Liver (tissue), 9 donors: Measurements from ENCODE around the gene SYNPO2. TPM values are rescaled to one million over a fixed set of nuclear protein-coding genes. Genes with fewer than 3 reads are reported as not detected.
A peak's percentile ranks its signal among the peaks of the same experiment; 100 is the strongest.

Source experiments
- DNase-seq: peaks from one replicate; pipeline ENCODE4 v3.0.0-alpha.2; 2017; ENCODE audit warnings: low spot score
- H3K27ac ChIP-seq, 2 donors: one replicate each; pipeline ENCODE4 v1.7.0; 2013; ENCODE audit warnings: inconsistent platforms in 2 of 2, low read length in 2 of 2, control low read depth in 1 of 2, low read depth in 1 of 2, mild to moderate bottlenecking in 1 of 2
- H3K27me3 ChIP-seq, 4 donors: one replicate each; pipeline versions ENCODE4 v1.6.1 to v1.7.0; 2013; ENCODE audit warnings: low read length in 3 of 4, inconsistent platforms in 1 of 4, mild to moderate bottlenecking in 1 of 4, moderate library complexity in 1 of 4; ENCODE audit not compliant: control insufficient read depth in 4 of 4, insufficient read depth in 4 of 4
- H3K36me3 ChIP-seq, 4 donors: one replicate each; pipeline versions ENCODE4 v1.6.1 to v1.7.0; 2013; ENCODE audit warnings: low read length in 3 of 4, mild to moderate bottlenecking in 3 of 4, low read depth in 1 of 4, moderate library complexity in 1 of 4; ENCODE audit not compliant: control insufficient read depth in 4 of 4, insufficient read depth in 3 of 4
- H3K4me1 ChIP-seq, 4 donors: one replicate each; pipeline versions ENCODE4 v1.6.1 to v1.7.0; 2013; ENCODE audit warnings: low read length in 3 of 4, mild to moderate bottlenecking in 3 of 4, moderate library complexity in 1 of 4; ENCODE audit not compliant: control insufficient read depth in 4 of 4, insufficient read depth in 4 of 4
- H3K4me3 ChIP-seq, 3 donors: one replicate each; pipeline versions ENCODE4 v1.6.1 to v1.7.0; 2013; ENCODE audit warnings: low read length in 3 of 3, control low read depth in 1 of 3, low read depth in 1 of 3, mild to moderate bottlenecking in 1 of 3
- H3K9ac ChIP-seq, 2 donors: one replicate each; pipeline ENCODE4 v1.7.0; 2013; ENCODE audit warnings: low read length in 2 of 2, mild to moderate bottlenecking in 2 of 2, moderate library complexity in 2 of 2, control low read depth in 1 of 2, low read depth in 1 of 2
- H3K9me3 ChIP-seq, 4 donors: one replicate each; pipeline versions ENCODE4 v1.6.1 to v1.7.0; 2013; ENCODE audit warnings: low read length in 3 of 4; ENCODE audit not compliant: control insufficient read depth in 4 of 4
- EGR1 ChIP-seq, 2 donors: IDR thresholded peaks; 2 replicates each; pipeline ENCODE4 v1.6.1; 2016 to 2018; ENCODE audit warnings: antibody characterized with exemption in 2 of 2, low read depth in 2 of 2
- FOXA1 ChIP-seq: IDR thresholded peaks from 2 replicates; pipeline ENCODE4 v1.6.1; 2016; ENCODE audit warnings: antibody characterized with exemption
- FOXA2 ChIP-seq: IDR thresholded peaks from 2 replicates; pipeline ENCODE4 v1.6.1; 2016; ENCODE audit warnings: antibody characterized with exemption
- GABPA ChIP-seq, 2 donors: IDR thresholded peaks in 1 of 2; conservative IDR thresholded peaks in 1 of 2; 2 replicates each; pipeline ENCODE4 v1.6.1; 2016; ENCODE audit warnings: antibody characterized with exemption in 2 of 2, mild to moderate bottlenecking in 1 of 2, moderate library complexity in 1 of 2
- HNF4G ChIP-seq: IDR thresholded peaks from 2 replicates; pipeline ENCODE4 v1.6.1; 2016; ENCODE audit warnings: antibody characterized with exemption
- JUND ChIP-seq, 2 donors: IDR thresholded peaks; 2 replicates each; pipeline ENCODE4 v1.6.1; 2016; ENCODE audit warnings: antibody characterized with exemption in 2 of 2
- NR2F2 ChIP-seq: IDR thresholded peaks from 2 replicates; pipeline ENCODE4 v1.6.1; 2016; ENCODE audit warnings: antibody characterized with exemption
- RAD21 ChIP-seq, 2 donors: IDR thresholded peaks; 2 replicates each; pipeline ENCODE4 v1.6.1; 2016; ENCODE audit warnings: antibody characterized with exemption in 2 of 2, mild to moderate bottlenecking in 2 of 2
- RXRA ChIP-seq, 2 donors: IDR thresholded peaks; 2 replicates each; pipeline ENCODE4 v1.6.1; 2017 to 2018; ENCODE audit warnings: antibody characterized with exemption in 2 of 2, mild to moderate bottlenecking in 1 of 2
- SP1 ChIP-seq: IDR thresholded peaks from 2 replicates; pipeline ENCODE4 v1.6.1; 2018; ENCODE audit warnings: antibody characterized with exemption, mild to moderate bottlenecking
- TAF1 ChIP-seq: conservative IDR thresholded peaks from 2 replicates; pipeline ENCODE4 v1.6.1; 2016; ENCODE audit warnings: antibody characterized with exemption, mild to moderate bottlenecking
- YY1 ChIP-seq: IDR thresholded peaks from 2 replicates; pipeline ENCODE4 v1.6.1; 2016; ENCODE audit warnings: antibody characterized with exemption, mild to moderate bottlenecking
- ZBTB33 ChIP-seq: IDR thresholded peaks from 2 replicates; pipeline ENCODE4 v1.6.1; 2016; ENCODE audit warnings: antibody characterized with exemption
- WGBS: extraction: QIAGEN DNeasy Blood & Tissue Kit; methylation state at CpG from one replicate; pipeline ENCODE4 v1.1.7; 2013; 5-methylcytosine and 5-hydroxymethylcytosine counted together
- polyA plus RNA-seq, 2 donors: library from polyadenylated mRNA; stranded (reverse) in 1 of 2; unstranded in 1 of 2; fragments of 200-250 nt in 1 of 2; fragments of >200 nt in 1 of 2; fragmentation: Nextera tagmentation in 1 of 2; extraction: Ambion mirVana in 1 of 2; gene quantifications; one replicate each; pipeline versions ENCODE4 v1.2.1 to v1.2.3, GENCODE V29; 2013 to 2015
- total RNA-seq, 2 donors: library from RNA; depleted of rRNA; stranded (reverse); fragments of >200 nt; gene quantifications; one replicate each; pipeline ENCODE4 v1.2.3, GENCODE V29; 2014
- TF ChIP-seq, protein P1 (sequence below): IDR thresholded peaks from 2 replicates; pipeline ENCODE4 v1.6.1; 2016; ENCODE audit warnings: antibody characterized with exemption, mild to moderate bottlenecking
- TF ChIP-seq, protein P2 (sequence below): IDR thresholded peaks from 2 replicates; pipeline ENCODE4 v1.6.1; 2016; ENCODE audit warnings: antibody characterized with exemption
- TF ChIP-seq, protein P3 (sequence below): fragments of 150-350 bp; IDR thresholded peaks from 2 replicates; pipeline ENCODE4 v1.5.1; 2017; ENCODE audit warnings: improper control_type of control experiment, low read depth, low read length; ENCODE audit not compliant: missing input control
- TF ChIP-seq, protein P4 (sequence below): IDR thresholded peaks from 2 replicates; pipeline ENCODE4 v1.6.1; 2016; ENCODE audit warnings: antibody characterized with exemption
- donor health status: healthy.
- donor health status: healthy.
- donor health status: healthy.
- donor health status: healthy.
- donor health status: healthy.

SYNPO2 gene
- total and polyA plus RNA-seq, 4 donors = 2.4 to 10.9 (median 3.4) TPM

DNA sequence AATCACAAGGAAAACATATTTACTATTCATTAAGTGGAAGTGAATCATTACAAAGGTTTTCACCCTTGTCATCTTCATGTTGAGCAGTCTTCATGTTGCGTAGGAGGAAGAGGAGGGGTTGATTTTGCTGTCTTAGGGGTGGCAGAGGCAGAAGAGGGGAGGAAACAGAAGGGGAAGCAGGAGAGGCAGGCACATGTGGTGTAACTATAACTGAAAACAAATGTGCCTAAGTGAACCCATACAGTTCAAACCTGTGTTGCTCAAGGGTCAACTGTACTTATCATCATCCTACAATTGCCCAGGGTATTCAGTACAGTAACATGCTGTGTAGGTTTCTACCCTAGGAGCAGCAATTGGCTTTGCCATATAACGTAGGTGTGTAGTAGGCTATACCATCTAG, 47.2 kb downstream of the SYNPO2 start:
- Histone ChIP-seq H3K27me3 (no peaks in the 10 kb centered on the region), H3K27ac (no peak overlapping the region)

DNA sequence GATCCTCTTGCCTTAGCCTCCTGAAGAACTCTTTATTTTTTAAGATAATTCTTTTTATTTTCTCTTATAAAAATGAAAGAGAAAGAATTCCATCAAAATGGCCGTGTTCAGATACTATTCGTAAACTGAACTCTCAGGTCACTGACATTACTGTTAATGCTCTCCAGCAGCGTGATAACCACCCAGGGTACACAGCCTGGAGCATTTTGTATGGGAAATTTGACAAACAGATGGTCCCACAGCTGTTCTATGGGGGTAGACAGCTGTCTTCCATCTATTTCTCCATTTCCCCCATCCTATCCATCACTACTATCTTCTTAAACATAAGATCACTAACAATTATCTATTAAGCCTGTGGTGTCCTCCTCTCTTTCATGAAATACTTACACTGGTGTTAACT, 47.8 kb downstream of the SYNPO2 start:
- Histone ChIP-seq H3K36me3 (no peaks in the 10 kb centered on the region), H3K27ac (no peak overlapping the region), H3K9ac (no peak overlapping the region), H3K9me3 (no peaks in the 10 kb centered on the region), H3K4me3 (no peak overlapping the region), H3K27me3 (no peaks in the 10 kb centered on the region), H3K4me1 (peaks cover 1 to 5% (median 2%) of the 10 kb centered on the region in 4 donors)
- no peak for DNase-seq
- TF ChIP-seq TAF1 = no peak
- TF ChIP-seq RXRA (IDR thresholded peaks at IDR 0.05) = peak; percentile 77 to 86
- WGBS = 70% methylated on average over 3 of the region's 3 CpGs

More for the DNA sequence above, 47.2 kb downstream of the SYNPO2 start:
- no peaks in the 10 kb centered on the region for H3K36me3 ChIP-seq
- H3K9me3 ChIP-seq = no peaks in the 10 kb centered on the region
- no peak for DNase-seq
- no peak overlapping the region for H3K4me3 ChIP-seq
- no peak overlapping the region for H3K9ac ChIP-seq
- H3K4me1 ChIP-seq = peaks cover 0 to 1% (median 0%) of the 10 kb centered on the region in 4 donors
- no peak for TF ChIP-seq RAD21 (IDR thresholded peaks at IDR 0.05)
- no peak for TF ChIP-seq YY1
- TF ChIP-seq, protein P1, sequence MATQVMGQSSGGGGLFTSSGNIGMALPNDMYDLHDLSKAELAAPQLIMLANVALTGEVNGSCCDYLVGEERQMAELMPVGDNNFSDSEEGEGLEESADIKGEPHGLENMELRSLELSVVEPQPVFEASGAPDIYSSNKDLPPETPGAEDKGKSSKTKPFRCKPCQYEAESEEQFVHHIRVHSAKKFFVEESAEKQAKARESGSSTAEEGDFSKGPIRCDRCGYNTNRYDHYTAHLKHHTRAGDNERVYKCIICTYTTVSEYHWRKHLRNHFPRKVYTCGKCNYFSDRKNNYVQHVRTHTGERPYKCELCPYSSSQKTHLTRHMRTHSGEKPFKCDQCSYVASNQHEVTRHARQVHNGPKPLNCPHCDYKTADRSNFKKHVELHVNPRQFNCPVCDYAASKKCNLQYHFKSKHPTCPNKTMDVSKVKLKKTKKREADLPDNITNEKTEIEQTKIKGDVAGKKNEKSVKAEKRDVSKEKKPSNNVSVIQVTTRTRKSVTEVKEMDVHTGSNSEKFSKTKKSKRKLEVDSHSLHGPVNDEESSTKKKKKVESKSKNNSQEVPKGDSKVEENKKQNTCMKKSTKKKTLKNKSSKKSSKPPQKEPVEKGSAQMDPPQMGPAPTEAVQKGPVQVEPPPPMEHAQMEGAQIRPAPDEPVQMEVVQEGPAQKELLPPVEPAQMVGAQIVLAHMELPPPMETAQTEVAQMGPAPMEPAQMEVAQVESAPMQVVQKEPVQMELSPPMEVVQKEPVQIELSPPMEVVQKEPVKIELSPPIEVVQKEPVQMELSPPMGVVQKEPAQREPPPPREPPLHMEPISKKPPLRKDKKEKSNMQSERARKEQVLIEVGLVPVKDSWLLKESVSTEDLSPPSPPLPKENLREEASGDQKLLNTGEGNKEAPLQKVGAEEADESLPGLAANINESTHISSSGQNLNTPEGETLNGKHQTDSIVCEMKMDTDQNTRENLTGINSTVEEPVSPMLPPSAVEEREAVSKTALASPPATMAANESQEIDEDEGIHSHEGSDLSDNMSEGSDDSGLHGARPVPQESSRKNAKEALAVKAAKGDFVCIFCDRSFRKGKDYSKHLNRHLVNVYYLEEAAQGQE = no peak
- no peak for TF ChIP-seq RXRA (IDR thresholded peaks at IDR 0.05)
- no peak for TF ChIP-seq JUND (IDR thresholded peaks at IDR 0.05)
- TF ChIP-seq HNF4G = no peak
- no peak for TF ChIP-seq ZBTB33
- TF ChIP-seq GABPA (IDR thresholded peaks at IDR 0.05 in 1 of 2, conservative IDR thresholded peaks at IDR 0.05 in 1 of 2) = no peak
- no peak for TF ChIP-seq TAF1
- no peak for TF ChIP-seq FOXA1
- TF ChIP-seq, protein P2, sequence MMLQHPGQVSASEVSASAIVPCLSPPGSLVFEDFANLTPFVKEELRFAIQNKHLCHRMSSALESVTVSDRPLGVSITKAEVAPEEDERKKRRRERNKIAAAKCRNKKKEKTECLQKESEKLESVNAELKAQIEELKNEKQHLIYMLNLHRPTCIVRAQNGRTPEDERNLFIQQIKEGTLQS = no peak
- WGBS = 89% methylated on average over 2 of the region's 2 CpGs

DNA sequence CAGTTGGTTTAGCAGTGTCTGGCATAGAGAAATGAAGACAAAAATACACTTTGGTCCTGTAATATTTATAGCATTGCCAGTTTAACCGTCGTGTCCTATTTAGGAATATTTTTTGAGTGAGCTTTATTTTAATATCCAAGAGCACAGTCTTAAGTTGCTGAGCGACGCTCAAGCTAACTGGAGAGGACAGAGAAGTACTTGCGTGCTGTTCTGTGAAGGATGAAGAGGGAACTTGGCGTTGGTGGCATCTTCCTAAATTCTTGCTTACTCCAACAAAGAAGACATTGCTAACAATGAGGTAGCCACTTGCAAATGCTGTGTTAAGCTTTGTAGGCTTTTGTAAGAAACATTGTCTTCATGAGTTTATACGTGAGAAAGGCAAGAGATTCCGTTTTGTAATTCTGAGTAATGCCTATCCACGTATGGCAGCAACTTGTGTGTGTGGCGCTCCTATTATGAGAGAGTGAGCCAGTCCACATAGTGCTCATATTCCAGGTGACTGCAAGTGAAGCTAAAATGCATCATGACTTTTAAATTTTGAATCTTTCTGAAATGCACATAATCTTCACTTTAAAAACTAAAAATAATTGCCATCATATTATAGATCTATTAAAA, 50.6 kb downstream of the SYNPO2 start:
- H3K27ac ChIP-seq = no peak overlapping the region
- H3K36me3 ChIP-seq = no peaks in the 10 kb centered on the region
- no peak overlapping the region for H3K9ac ChIP-seq
- 90% methylated on average over 10 of the region's 10 CpGs for WGBS
- H3K4me1 ChIP-seq = peaks cover 2 to 10% (median 6%) of the 10 kb centered on the region in 4 donors
- no peaks in the 10 kb centered on the region for H3K9me3 ChIP-seq
- no peaks in the 10 kb centered on the region for H3K27me3 ChIP-seq
- DNase-seq = no peak
- no peak overlapping the region for H3K4me3 ChIP-seq
- TF ChIP-seq NR2F2 (no peak), HNF4G (no peak), YY1 (no peak), JUND (IDR thresholded peaks at IDR 0.05) (no peak), FOXA1 (no peak), RXRA (IDR thresholded peaks at IDR 0.05) (no peak), FOXA2 (no peak), GABPA (IDR thresholded peaks at IDR 0.05 in 1 of 2, conservative IDR thresholded peaks at IDR 0.05 in 1 of 2) (no peak), RAD21 (IDR thresholded peaks at IDR 0.05) (no peak), ZBTB33 (no peak), SP1 (no peak), EGR1 (IDR thresholded peaks at IDR 0.05; ENCODE audit: low read depth in 2 of 2) (no peak)
- TF ChIP-seq, protein P2 = no peak
- TF ChIP-seq, protein P3, sequence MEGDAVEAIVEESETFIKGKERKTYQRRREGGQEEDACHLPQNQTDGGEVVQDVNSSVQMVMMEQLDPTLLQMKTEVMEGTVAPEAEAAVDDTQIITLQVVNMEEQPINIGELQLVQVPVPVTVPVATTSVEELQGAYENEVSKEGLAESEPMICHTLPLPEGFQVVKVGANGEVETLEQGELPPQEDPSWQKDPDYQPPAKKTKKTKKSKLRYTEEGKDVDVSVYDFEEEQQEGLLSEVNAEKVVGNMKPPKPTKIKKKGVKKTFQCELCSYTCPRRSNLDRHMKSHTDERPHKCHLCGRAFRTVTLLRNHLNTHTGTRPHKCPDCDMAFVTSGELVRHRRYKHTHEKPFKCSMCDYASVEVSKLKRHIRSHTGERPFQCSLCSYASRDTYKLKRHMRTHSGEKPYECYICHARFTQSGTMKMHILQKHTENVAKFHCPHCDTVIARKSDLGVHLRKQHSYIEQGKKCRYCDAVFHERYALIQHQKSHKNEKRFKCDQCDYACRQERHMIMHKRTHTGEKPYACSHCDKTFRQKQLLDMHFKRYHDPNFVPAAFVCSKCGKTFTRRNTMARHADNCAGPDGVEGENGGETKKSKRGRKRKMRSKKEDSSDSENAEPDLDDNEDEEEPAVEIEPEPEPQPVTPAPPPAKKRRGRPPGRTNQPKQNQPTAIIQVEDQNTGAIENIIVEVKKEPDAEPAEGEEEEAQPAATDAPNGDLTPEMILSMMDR = no peak
- TF ChIP-seq, protein P4, sequence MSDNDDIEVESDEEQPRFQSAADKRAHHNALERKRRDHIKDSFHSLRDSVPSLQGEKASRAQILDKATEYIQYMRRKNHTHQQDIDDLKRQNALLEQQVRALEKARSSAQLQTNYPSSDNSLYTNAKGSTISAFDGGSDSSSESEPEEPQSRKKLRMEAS = no peak
